ENCODE results near the gene SYNC.
"Not testable (repeated sequence)": the region's sequence is repeated elsewhere in the genome, so short reads cannot be mapped to it uniquely, and the experiment has no call there.

Gene SYNC

GRCh38 chr1:32650752-32651460 lies 51.7 kb downstream of the SYNC start, which contains the start of gene RBBP4:
Gene RBBP4 (plus strand): TSS chr1:32651208. CDS start chr1:32651307, 99 bp downstream.
- DNase-seq (ENCODE audit: low read depth) = peak; percentile 93
- H3K4me3 ChIP-seq (ENCODE audit: low read depth, low read length) = peak within 1 kb of the TSS; percentile 84

- H3K4me3 ChIP-seq (ENCODE audit: low read depth, low read length) = peak within 1 kb of the TSS; percentile 84
- peak; percentile 70 for DNase-seq (ENCODE audit: low read depth)
Observed at GRCh38 chr1:32650248-32650751, 52.3 kb downstream of the SYNC start, which contains the start of gene ZBTB8OS. Gene ZBTB8OS (minus strand): TSS chr1:32650550. CDS start chr1:32650529, 21 bp downstream.

- no peak for DNase-seq (ENCODE audit: low read depth)
- H3K4me3 ChIP-seq (ENCODE audit: low read depth, low read length) = no peak overlapping the region
Observed at GRCh38 chr1:32647308-32648134, 55.0 kb downstream of the SYNC start.

DNA sequence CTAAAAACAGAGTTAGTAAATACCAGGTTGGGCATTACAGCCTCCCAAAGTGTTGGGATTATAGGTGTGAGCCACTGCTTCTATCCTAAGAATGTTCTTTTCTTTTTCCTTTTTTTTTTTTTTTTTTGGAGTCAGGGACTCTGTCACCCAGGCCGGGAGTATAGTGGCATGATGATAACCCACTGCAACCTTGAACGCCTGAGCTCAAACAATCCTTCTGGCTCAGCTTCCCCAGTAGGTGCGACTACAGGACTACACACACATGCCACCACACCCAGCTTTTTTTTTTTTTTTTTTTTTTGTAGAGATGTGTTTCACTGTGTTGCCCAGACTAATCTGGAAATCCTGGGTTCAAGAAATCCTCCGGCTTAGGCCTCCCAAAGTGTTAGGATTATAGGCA lies 58.1 kb downstream of the SYNC start:
- DNase-seq (ENCODE audit: low read depth) = no peak
- no peak overlapping the region for H3K4me3 ChIP-seq (ENCODE audit: low read depth, low read length)

DNA sequence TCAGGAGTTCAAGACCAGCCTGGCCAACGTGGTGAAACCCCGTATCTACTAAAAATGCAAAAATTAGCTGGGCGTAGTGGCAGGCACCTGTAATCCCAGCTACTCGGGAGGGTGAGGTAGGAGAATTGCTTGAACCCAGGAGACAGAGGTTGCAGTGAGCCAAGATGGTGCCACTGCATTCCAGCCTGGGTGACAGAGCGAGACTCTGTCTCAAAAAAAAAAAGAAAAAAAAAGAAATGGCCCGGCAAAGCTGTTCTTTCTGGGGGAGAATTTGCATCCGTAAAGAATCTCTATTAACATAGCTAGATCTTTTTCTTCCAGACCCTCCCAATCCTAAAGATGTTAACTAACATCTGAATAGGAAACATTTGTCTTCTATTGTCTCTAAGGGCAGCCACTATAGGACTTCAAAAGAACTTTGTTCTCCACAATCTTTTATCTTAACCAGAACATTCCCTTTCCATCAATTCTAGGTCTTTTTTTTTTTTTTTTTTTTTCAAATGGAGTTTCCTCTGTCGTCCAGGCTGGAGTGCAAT lies 60.2 kb downstream of the SYNC start:
- not testable (repeated sequence) for H3K4me3 ChIP-seq (ENCODE audit: low read depth, low read length)

DNA sequence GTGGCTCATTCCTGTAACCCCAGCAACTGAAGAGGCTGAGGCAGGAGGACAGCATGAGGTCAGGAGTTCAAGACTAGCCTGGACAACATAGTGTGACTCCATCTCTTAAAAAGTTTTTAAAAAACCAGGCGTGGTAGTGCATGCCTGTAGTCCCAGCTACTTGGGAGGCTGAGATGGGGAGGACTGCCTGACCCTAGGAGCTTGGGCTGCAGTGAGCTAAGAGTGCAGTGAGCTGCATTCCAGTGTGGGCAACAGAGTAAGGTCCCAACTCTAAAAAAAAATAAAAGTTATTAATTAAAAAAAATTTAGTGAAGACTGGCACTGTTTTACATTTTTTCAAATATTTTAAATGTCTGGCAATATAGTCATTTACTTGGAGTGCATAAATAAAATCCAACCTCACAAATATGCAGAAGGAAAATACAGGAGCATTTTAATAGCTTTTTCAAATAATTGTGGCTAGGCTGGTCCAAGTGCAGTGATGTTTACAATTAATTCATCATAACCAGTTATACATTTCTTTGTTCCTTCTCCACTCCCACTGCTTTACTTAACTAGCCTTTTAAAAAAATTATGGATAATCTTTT lies 63.0 kb downstream of the SYNC start:
- DNase-seq (ENCODE audit: low read depth) = no peak
- H3K4me3 ChIP-seq (ENCODE audit: low read depth, low read length) = no peak overlapping the region

More for the DNA sequence above, 60.2 kb downstream of the SYNC start:
- not testable (repeated sequence) for DNase-seq (ENCODE audit: low read depth)

GRCh38 chr1:32636914-32637645 lies 65.5 kb downstream of the SYNC start:
- no peak overlapping the region for H3K4me3 ChIP-seq (ENCODE audit: low read depth, low read length)
- DNase-seq (ENCODE audit: low read depth) = no peak

DNA sequence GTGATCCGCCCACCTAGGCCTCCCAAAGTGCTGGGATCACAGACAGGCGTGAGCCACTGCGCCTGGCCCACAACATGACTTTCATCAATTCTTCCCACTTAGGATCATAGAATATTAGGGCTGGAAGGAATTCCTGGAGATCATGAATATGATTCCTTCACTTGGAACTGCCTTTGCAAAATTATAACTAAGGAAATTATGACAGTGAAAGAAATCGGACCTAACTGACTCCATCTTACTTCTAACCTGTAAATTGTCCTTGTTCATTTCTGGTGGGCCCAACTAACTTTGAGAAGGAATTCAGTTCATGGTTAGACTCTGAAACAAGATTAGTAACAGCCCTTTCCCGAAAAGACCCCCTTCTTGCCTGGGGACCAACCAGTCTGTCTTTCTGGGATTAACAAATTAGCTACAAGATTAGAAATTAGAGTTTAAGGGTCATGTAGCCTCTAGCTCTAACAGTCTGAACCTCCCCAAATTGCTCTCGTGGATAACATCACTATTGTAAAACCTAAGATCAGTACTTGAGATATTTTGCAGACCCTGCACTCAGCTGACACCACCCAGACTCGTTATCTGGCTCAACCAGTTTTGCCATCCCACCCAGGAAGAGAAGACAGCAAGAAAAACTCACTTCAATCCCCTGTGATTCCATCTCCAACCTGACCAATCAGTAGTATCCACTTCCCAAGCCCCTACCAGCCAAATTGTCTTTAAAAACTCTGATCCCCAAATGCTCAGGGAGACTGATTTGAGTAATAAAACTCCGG lies 66.9 kb downstream of the SYNC start:
- H3K4me3 ChIP-seq (ENCODE audit: low read depth, low read length) = no peak overlapping the region
- no peak for DNase-seq (ENCODE audit: low read depth)

DNA sequence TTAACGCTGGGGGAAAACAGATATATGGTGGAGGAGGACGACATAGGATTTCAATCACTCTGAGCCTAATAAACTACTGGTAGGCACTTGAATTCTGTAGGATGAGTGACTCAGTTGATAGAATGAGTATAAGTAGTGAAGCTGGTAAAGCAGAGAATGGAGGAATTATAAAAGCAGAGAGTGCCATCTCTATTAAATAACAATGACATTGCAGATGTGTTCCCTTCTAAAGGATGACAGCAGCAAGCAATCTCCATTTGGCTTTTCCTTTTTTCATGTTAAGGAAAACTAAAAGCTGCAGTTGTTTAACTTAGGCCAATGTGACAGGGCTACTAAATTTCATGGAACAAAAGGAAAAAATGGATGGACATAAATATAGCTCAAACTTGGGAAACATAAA lies 69.7 kb downstream of the SYNC start:
- no peak for DNase-seq (ENCODE audit: low read depth)
- H3K4me3 ChIP-seq (ENCODE audit: low read depth, low read length) = no peak overlapping the region

DNA sequence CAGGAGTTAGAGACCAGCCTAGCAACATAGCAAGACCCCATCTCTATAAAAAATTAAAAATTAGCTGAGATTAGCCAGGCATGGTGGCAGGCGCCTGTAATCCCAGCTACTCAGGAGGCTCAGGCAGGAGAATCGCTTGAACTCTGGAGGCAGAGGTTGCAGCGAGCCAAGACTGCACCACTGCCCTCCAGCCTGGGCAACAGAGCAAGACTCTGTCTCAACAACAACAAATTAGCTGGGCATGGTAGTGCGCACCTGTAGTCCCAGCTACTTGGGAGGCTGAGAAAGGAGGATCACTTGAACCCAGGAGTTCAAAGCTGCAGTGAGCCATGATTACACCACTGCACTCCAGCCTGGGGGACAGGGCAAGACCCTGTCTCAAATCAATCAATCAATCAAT lies 72.4 kb downstream of the SYNC start:
- not testable (repeated sequence) for H3K4me3 ChIP-seq (ENCODE audit: low read depth, low read length); DNase-seq (ENCODE audit: low read depth)

Data from skeletal muscle cell (primary cell).